Measurements from ENCODE around the gene CHI3L1. TPM values are rescaled to one million over a fixed set of nuclear protein-coding genes. Genes with fewer than 3 reads are reported as not detected.

The CHI3L1 gene
- total RNA-seq, 1 experiment from 2014 or later = not detected

DNA sequence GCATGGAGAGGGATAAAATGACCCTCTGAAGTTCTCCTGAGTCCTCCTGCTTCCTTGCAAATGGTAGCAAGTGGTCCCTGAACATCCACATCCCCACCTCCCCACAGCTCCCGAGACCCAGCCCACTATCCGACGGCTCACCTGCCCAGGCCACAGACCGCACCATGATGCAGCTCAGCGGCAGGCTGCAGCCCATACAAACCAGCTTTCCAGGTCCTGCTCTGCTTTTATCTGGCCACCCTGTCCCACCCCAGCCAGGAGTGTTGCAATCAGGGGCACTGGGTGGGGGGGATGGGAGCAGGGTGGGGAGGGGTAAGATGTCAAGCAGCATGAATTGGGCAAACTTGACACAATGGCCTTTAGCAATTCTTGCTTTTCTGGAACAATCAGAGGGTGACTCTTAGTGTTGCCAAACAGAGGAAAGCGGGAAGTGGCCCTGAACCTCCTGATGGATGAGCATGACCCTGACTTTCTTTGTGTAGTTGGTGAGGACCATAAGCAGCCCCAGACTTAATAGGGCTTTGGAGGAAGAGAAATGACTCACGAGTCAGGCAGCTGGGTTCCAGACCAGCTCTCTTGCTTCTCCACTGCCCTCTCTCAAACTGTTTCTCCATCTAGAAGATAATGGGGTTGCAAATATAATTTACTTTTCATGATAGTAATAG lies 43.1 kb upstream of the CHI3L1 start, which contains the start of gene CHIT1:
TSS of gene CHIT1 (minus strand) at position 203 of the 665 bp plus-strand sequence. CDS start at position 166, 37 bp downstream.
- H4K8ac ChIP-seq (replicated peaks; ENCODE audit: insufficient read length, low read depth, low read length) = no peak within 1 kb of the TSS
- H4K91ac ChIP-seq (ENCODE audit: insufficient read length, low read depth, low read length) = no peak within 1 kb of the TSS
- H3K4me1 ChIP-seq (ENCODE audit: insufficient read depth, low read length) = no peaks in the 10 kb centered on the region
- Mint-ChIP-seq H3K27ac (no peak within 1 kb of the TSS; a peak in 1 of 7 replicates), H3K9me3 (peaks cover 10 to 12% of the 10 kb centered on the region in 2 experiments), H3K4me3 (no peak within 1 kb of the TSS), H3K36me3 (ENCODE audit: insufficient read depth in 1 of 3, low read depth in 3 of 3) (peaks cover under 1 to 5% (median 3%) of the 10 kb centered on the region in 3 experiments; a peak in 5 of 7 replicates), H3K4me1 (no peaks in the 10 kb centered on the region), H3K27me3 (ENCODE audit: low read depth) (peaks cover 52% of the 10 kb centered on the region)
- H3K79me2 ChIP-seq (ENCODE audit: insufficient read depth, low read length) = no peaks in the 10 kb centered on the region
- H3K27ac ChIP-seq (ENCODE audit: insufficient read length, low read depth, low read length) = no peak within 1 kb of the TSS
- no peaks in the 10 kb centered on the region for H3K23me2 ChIP-seq (ENCODE audit: insufficient read length, low read depth, low read length, poor library complexity, severe bottlenecking)
- no peak within 1 kb of the TSS for H3K14ac ChIP-seq (ENCODE audit: insufficient read depth, low read length)
- no peak within 1 kb of the TSS for H3K9ac ChIP-seq (ENCODE audit: extremely low read depth, insufficient read length, low read length)
- H2BK120ac ChIP-seq (ENCODE audit: low read depth, low read length, poor library complexity, severe bottlenecking) = no peak within 1 kb of the TSS
- no peak within 1 kb of the TSS for H3K4ac ChIP-seq (ENCODE audit: low read depth, low read length)
- no peak within 1 kb of the TSS for H2BK5ac ChIP-seq (ENCODE audit: insufficient read length, low read length)
- TF ChIP-seq, protein P1, sequence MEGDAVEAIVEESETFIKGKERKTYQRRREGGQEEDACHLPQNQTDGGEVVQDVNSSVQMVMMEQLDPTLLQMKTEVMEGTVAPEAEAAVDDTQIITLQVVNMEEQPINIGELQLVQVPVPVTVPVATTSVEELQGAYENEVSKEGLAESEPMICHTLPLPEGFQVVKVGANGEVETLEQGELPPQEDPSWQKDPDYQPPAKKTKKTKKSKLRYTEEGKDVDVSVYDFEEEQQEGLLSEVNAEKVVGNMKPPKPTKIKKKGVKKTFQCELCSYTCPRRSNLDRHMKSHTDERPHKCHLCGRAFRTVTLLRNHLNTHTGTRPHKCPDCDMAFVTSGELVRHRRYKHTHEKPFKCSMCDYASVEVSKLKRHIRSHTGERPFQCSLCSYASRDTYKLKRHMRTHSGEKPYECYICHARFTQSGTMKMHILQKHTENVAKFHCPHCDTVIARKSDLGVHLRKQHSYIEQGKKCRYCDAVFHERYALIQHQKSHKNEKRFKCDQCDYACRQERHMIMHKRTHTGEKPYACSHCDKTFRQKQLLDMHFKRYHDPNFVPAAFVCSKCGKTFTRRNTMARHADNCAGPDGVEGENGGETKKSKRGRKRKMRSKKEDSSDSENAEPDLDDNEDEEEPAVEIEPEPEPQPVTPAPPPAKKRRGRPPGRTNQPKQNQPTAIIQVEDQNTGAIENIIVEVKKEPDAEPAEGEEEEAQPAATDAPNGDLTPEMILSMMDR (conservative IDR thresholded peaks at IDR 0.05) = no peak
- H3K4me2 ChIP-seq (ENCODE audit: insufficient read depth, insufficient read length, low read length) = no peak within 1 kb of the TSS
- H3K27me3 ChIP-seq (ENCODE audit: insufficient read depth, low read length) = no peaks in the 10 kb centered on the region
- no peak within 1 kb of the TSS for H2AFZ ChIP-seq (ENCODE audit: low read length)
- H2BK20ac ChIP-seq (ENCODE audit: low read depth, low read length, poor library complexity, severe bottlenecking) = no peak within 1 kb of the TSS
- no peak within 1 kb of the TSS for H3K56ac ChIP-seq (ENCODE audit: insufficient read length, low read depth, low read length)
- H3K9me3 ChIP-seq (ENCODE audit: control insufficient read depth, low read depth, low read length) = no peaks in the 10 kb centered on the region
- no peak within 1 kb of the TSS for H3K18ac ChIP-seq (ENCODE audit: insufficient read length, low read depth, low read length)
- no peak within 1 kb of the TSS for H2BK12ac ChIP-seq (ENCODE audit: insufficient read length, low read depth, low read length)
- no CpG with 5 or more reads among the region's 7 CpGs for WGBS (ENCODE audit: extremely low coverage, insufficient read length, low lambda C conversion rate)
- H4K20me1 ChIP-seq (ENCODE audit: control insufficient read depth, insufficient read depth, insufficient read length) = no peaks in the 10 kb centered on the region
- no peaks in the 10 kb centered on the region for H3K79me1 ChIP-seq (ENCODE audit: insufficient read depth, low read depth, low read length, poor library complexity, severe bottlenecking)
- H3T11ph ChIP-seq (ENCODE audit: low read length) = no peak within 1 kb of the TSS
- H2BK15ac ChIP-seq (ENCODE audit: low read depth, low read length) = no peak within 1 kb of the TSS
- no peak for DNase-seq
- H4K5ac ChIP-seq (ENCODE audit: insufficient read length, low read depth, low read length) = no peak within 1 kb of the TSS
- no peak within 1 kb of the TSS for H3K23ac ChIP-seq (ENCODE audit: insufficient read length, low read depth, low read length)
- H2AK5ac ChIP-seq (ENCODE audit: insufficient read length, low read length) = no peak within 1 kb of the TSS
